IPS-18c (cell line): Measurements from ENCODE around the gene IYD.

Experiments used
- H3K4me3 ChIP-seq: 2 replicates; pipeline ENCODE4 v1.7.0; 2013; ENCODE audit warnings: low read depth, mild to moderate bottlenecking, low read length, moderate library complexity; ENCODE audit not compliant: insufficient read depth
- H3K9me3 ChIP-seq: one replicate; pipeline ENCODE4 v1.6.1; 2013; ENCODE audit warnings: mild to moderate bottlenecking, low read length, moderate library complexity; ENCODE audit not compliant: control insufficient read depth, insufficient read depth

IYD gene

DNA sequence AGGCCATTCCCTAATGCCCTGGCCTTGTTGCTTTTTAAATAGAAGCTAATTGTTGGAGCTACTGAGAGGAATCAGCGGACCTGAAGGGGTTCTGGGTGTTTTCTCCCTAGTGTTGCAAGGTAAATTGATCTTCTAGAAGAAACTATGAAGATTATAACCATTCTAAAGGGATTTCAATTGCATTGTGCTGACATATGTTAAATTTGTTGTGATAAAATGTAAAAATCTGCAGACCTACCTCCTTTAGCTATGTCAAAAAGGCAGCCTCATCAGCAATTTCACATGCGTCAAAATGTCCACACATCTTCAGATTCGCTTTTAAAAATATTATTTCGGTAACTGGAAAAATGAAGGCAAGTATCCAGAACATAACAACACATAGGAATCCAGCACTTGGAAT lies 44.4 kb downstream of the IYD start:
- Histone ChIP-seq H3K4me3 (no peak overlapping the region), H3K9me3 (no peaks in the 10 kb centered on the region)

DNA sequence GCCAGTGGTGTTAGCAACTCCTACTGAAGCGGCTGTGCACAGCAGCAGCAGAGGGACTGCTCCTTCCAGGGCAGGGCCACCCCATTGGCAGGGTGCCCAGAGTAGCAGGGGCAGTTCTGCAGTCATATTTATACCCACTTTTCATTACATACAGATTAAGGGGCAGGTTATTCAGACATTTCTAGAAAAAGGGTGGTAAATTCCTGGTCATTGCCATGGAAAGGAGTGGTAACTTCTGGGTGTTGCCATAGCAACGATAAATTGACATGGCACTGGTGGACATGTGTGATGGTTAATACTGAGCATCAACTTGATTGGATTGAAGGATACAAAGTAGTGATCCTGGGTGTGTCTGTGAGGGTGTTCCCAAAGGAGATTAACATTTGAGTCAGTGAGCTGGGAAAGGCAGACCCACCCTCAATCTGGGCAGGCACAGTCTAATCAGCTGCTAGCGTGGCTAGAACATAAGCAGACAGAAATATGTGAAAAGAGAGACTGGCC lies 45.0 kb downstream of the IYD start:
- Histone ChIP-seq H3K9me3 (no peaks in the 10 kb centered on the region), H3K4me3 (no peak overlapping the region)

DNA sequence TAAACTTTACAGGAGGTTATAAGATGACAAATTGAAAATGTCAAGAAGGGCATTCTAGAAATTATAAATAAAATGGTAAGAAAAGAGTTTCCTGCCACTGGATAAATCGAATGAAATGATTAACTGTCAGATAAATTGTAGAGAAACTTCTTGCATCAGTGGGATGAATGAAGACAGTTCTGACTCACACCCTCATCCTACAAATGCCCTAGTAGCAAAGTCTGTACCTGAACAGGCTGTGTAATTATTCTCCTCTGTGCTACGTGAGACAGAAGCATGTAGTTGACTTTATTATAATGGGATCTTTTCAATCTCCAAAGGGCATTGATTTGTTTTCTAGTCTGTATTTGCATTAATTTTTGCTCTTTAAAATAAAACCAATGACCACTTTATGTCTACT lies 47.3 kb downstream of the IYD start:
- Histone ChIP-seq H3K4me3 (no peak overlapping the region), H3K9me3 (no peaks in the 10 kb centered on the region)

DNA sequence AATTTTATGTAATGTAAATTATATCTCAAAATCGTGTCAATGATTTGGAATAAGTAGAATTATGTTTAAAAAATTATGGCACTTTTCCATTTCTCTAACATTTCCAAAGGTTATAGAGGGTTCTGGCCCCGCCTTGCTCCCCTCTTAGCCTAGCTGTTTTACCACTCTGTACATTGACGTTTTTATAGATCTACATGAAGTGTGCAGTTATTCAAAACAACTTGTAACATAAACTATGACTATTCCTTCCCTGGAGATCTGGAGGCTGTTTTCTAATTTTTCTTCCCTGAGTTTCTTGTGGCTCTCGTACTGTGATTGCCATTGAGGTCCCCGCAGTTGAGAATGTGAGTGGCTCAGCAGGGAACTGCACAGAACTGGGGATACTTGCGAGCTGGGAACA lies 48.4 kb downstream of the IYD start:
- no peak overlapping the region for H3K4me3 ChIP-seq

DNA sequence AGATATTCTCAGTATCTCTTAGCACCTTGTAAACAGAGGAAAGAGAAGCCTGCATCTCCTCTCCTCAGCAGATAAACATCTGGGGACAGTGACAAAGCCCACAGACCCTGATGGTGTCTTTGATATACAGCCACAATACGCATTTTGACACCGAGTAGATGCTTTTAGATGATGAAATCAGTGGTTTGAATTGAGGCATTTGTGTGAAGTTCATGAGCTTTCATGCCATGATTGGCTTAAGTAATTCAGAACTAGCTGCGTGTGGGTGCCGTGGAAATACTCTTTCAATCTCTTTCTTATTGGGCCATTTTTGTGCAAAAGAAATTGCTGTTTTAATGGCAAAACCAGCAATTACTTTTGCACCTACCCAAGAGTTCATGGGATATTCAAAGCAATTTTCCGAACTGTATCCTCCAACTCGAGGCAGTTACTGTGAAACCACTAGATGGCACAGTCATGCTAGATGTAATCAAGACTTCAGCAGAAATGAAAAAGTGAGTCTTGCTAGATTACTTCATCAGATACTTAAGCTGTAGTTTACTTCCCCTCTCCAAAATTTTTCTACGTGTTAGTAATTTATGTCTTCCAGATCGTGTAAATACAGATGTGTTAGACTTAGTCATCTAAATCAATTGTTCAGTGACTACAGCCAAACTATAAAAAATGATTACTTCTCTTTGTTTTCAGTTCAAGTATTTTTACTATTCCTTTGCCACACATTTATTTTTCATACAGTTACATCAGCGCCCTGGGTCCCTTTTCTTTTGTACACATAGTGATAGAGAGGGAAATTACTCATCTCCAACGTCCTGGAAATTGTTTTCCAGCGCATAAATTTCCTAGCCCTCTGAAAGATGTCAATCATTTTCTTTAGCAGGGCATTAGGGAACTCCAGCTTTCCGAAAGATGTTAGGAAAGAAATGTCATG lies 49.4 kb downstream of the IYD start:
- H3K4me3 ChIP-seq: no peak overlapping the region
- no peaks in the 10 kb centered on the region for H3K9me3 ChIP-seq

More for the DNA sequence above, 48.4 kb downstream of the IYD start:
- no peaks in the 10 kb centered on the region for H3K9me3 ChIP-seq

DNA sequence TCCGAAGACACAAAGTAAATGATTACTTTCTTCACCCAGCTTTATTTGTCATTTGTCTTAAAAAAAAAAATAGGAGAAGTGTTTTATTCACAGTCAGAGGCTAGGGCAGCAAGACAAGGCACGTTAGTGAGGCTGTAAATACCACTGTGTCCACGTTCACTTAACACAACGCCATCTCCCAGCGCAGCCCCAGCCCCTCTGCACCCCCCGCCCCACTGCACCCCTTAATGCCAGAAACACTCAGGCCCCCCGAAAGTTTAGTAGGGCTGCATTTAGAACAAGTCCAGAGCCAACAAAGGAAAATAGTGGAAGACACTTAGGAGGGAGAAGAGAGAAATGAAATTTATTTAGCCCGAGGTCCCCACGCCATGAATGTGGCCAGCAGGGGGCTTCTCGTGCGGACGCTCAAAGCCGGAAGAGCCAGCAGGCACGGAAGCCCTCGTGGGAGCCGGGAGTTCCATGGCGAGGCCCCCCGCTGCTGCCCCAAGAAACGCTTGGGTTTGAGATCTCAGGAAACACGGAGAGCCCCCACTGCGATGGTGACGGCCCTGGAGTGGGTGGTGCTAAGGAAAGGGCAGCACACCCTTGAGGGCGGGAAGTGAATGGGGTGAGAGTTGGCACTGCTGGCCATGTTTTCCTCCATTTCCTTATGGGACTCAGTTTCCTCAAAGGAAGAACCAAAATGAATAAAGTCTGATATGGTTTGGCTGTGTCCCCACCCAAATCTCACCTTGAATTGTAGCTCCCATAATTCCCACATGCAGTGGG lies 50.2 kb downstream of the IYD start:
- no peak overlapping the region for H3K4me3 ChIP-seq
- H3K9me3 ChIP-seq: no peaks in the 10 kb centered on the region

DNA sequence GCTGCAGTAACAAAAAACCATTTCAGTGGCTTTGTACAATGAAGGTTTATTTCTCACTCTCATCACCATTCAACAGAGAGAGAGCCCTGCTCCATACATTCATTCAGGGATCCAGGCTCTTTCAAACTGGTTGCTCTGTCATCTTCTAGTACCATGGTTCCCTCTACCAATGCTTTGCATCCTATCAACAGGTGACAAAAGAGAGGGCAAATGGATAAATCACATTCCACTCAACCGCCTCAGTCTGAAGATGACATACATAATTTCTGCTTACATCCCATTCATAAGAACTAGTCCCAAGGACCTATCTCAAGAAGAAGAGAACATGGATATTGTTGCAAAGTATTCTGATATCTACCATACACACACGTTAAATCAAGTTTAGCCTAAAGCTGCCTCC lies 51.6 kb downstream of the IYD start:
- Histone ChIP-seq H3K4me3 (no peak overlapping the region), H3K9me3 (peaks cover 4% of the 10 kb centered on the region)

DNA sequence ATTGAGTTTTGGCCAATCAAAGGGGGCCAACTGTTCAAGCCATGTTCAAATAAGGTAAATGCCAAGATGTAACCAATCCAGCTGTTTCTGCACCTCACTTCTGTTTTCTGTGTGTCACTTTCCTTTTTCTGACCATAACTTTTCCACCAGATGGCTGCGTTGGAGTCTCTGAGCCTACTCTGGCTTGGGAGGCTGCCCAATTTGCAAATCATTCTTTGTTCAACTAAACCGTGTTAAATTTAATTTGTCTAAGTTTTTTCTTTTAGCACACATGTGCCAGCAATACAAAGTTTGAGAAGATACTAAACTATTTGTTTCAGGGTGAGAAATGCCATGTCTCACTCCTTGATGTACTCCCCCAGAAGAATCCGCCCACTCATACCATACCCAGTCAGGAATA lies 52.1 kb downstream of the IYD start:
- peaks cover 4% of the 10 kb centered on the region for H3K9me3 ChIP-seq
- H3K4me3 ChIP-seq: no peak overlapping the region

DNA sequence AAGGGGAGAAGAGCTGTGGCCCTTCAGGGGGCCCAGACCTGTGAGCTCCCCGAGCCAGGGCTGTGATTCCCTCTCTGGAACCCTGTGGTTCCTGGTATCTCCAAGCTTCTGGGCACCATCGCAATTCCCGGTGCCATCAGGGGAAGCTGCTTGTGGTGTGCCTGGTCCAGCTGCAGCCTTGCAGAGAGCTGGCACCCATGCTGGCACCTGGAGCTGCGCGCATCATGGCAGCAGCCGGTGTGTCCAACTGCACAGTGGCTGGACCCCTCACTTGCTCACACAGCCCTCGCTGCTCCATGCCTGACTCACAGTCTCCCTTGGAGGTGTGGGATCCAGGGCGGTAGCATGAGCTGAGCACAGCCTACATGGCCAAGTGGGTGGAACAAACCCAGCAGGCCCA lies 56.7 kb downstream of the IYD start:
- no peak overlapping the region for H3K4me3 ChIP-seq
- peaks cover 4% of the 10 kb centered on the region for H3K9me3 ChIP-seq

DNA sequence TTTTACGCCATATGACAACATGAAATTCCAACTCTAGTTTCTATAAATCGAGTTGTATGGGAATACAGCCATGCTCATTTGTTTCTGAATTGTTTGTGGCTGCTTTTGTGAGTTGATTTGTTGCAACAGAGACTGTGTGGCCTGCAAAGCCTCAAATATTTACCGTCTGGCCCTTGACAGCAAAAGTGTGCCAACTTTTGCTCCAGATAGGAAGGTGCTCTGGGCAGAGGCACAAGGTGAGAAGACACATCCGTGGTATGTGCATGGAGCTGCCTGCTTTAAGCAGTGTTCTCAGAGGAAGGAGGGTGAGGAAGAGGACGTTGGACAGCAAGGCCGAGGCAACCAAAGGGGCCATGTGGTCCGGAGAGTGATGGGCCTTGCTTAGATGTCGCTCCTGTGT lies 57.4 kb downstream of the IYD start:
- H3K4me3 ChIP-seq: no peak overlapping the region
- peaks cover 4% of the 10 kb centered on the region for H3K9me3 ChIP-seq

DNA sequence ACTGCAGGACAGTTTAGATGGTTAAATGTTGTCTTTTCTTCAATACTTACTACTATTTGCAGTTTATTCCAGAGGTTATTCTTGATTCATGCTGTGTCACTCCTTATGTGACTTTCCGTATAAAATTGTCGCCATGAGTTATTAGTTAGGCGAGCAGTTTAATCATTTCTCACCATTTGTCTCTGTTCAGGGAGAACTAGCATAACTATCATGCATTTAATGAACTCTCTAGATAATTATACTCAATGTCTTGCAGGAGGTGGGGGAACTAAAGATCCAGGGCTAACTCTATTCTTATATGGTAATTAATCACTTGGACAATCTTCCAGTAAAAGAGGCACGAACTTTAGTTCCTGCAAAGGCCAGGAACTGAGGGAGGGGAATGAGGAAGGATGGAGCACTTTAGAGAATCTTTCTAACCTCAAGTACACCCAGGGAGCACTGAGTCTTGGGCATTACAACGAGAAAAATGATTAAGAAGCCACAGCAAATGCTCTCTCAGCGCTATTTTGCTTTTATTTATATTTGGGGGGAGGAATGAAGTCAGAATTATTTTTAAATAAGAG lies 58.3 kb downstream of the IYD start:
- Histone ChIP-seq H3K4me3 (no peak overlapping the region), H3K9me3 (peaks cover 4% of the 10 kb centered on the region)

DNA sequence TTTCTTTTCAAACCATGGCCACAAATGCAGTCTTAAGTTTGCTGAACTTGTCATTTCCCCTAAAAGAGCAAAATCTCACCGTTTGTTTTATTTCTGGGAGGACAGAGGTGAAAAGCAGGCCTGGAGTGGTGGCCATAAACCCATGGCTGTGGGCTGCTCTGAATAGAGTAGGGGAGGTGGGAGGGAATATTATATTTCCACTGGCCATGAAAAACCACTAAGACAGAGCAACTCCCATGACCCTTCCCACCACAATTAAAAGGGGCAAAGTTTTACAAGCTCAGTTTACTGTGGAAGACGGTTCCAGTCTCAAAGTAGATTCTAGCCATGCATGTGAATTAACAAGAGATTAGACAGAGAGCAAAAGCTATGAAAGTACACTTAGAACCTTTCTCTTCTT lies 59.0 kb downstream of the IYD start:
- peaks cover 4% of the 10 kb centered on the region for H3K9me3 ChIP-seq
- H3K4me3 ChIP-seq: no peak overlapping the region

DNA sequence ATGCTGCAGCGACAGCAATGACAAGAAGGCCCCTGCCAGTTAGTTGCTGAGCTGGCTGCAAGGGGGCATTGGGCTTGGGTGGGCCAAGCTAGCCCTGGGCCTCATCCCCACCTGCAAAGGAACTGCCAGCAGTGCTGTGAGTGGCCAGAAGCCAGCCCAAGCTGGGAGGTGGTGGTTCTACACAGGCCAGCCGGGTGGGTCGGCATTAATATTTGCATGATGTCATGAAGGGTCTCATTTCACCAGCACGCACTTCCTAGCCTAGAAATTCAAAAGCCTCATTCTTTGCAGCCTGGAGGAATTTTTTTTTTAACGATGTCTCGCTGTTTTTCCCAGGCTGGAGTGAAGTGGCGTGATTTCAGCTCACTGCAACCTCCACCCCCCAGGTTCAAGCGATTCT lies 62.0 kb downstream of the IYD start:
- H3K9me3 ChIP-seq: peaks cover under 1% of the 10 kb centered on the region
- H3K4me3 ChIP-seq: no peak overlapping the region

DNA sequence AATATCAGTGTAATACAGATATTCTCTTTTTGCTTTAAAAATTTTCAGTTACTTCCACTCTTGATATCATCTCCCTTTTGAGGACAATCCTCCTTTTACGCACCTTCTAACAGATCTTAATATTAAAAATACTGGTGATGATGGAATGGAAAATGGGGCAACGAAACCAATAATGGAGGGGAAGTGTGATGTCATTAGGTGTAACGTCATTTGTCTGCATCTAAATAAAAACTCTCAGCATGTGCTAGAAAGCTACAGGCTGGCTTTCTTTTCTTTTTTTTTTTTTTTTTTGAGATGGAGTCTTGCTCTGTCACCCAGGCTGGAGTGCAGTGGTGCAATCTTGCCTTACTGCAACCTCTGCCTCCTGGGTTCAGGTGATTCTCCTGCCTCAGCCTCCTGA lies 66.5 kb downstream of the IYD start:
- H3K9me3 ChIP-seq: peaks cover 4% of the 10 kb centered on the region
- H3K4me3 ChIP-seq: no peak overlapping the region

DNA sequence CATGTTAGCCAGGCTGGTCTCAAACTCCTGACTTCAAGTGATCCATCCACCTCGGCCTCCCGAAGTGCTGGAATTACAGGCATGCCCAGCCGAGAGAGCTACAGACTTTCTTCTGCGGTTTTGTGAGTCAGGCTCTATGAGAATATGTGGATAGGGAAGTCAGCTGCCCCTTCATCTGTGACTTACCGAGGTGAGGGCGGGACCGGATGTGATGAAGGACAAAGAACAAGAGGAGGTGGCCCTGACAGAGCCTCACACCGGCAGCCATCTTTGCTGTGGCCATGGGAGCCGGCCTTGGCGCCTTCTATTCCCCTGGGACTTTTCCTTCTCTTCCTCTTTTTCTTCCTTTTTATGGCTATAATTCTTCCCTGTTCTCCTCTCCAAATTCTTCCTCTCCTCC lies 67.0 kb downstream of the IYD start:
- Histone ChIP-seq H3K9me3 (peaks cover 4% of the 10 kb centered on the region), H3K4me3 (no peak overlapping the region)

DNA sequence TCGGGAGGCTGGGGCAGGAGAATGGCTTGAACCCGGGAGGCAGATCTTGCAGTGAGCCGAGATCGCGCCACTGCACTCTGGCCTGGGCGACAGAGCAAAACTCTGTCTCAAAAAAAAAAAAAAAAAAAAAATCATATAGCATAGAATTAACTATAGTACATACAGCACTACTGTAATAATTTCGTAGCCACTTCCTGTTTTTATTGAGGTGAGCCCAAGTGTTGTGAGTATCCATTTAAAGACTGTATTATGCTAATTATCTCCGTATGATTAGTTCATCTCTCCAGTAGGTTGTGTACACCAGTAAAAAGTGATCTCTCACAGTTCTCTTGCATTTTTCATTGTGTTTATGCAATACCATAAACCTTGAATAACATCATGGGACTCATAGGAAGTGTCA lies 70.6 kb downstream of the IYD start:
- Histone ChIP-seq H3K4me3 (no peak overlapping the region), H3K9me3 (peaks cover 4% of the 10 kb centered on the region)

DNA sequence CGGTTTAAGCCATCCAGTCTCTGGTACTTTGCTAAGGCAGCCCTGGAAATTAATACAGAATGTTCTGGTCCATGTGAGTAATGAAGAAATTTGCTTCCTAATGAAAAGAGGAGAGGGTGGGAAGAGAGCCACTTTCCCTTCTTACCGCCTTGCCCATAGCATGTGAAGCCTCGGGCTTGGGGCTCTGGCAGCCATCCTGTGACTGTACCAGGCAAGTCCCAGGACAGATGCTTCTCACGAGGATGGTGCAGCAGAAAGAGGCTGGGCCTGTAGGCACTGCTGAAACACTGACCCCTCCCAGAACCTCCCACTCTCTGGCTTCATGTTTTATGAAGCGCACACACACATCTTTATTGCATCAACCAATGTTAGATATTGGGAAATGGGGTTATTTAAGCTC lies 74.8 kb downstream of the IYD start:
- Histone ChIP-seq H3K4me3 (no peak overlapping the region), H3K9me3 (peaks cover 2% of the 10 kb centered on the region)

DNA sequence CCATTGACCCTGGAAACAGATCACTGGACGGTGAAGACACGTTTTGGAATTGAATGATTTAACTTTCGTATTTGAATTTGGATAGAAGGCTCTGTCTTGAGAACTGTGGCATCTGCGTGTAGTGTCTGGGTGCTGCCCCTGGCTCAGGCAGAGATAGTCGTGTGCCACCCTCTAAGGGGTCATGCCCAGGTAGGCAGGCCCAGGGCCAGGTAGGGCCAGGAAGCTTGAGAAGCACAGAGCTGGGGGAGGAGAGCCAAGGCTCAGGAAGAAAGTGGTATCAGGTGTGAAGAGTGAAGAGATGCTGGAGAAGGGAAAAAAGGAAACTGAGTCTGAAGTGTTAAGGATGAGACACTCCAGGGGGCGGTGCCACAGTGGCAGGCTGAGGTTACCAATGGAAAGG lies 75.5 kb downstream of the IYD start:
- Histone ChIP-seq H3K9me3 (peaks cover 2% of the 10 kb centered on the region), H3K4me3 (no peak overlapping the region)
